ENCODE data around the gene OIT3.

Gene OIT3

DNA sequence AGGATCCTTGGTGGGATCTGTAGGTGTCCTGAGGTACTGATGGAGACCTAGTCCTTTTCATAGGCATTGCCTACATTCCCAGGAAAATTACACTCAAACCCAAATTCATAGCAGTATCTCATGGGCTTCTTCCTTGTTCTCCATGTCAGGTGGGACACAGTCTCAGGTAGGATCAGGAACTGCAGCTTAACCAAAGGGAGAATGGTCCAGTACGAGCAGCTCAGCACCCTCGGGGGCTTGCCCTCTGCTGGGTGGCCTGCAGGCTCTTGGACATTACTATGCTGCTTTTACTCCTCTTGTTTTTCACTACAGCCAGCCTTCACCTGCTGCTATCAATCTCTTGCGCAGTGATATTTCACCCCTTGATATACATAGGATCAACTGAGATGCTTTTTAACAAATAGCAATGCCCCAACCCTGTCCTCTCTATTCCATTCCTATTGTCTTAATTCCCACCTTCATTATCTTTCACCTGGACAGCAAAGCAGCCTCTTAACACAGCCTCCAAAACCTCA lies 32.5 kb downstream of the OIT3 start:
- no peaks in the 10 kb centered on the region for H3K36me3 ChIP-seq (ENCODE audit: control insufficient read depth in 1 of 2, insufficient read depth in 2 of 2, low read length in 2 of 2)
- H3K9me3 ChIP-seq (ENCODE audit: control insufficient read depth in 1 of 2, low read length in 2 of 2), result peaks cover 0 to 3% of the 10 kb centered on the region in 2 donors
- H3K27me3 ChIP-seq (ENCODE audit: low read depth, low read length), result no peaks in the 10 kb centered on the region
- H3K4me3 ChIP-seq (ENCODE audit: low read depth in 1 of 2, low read length in 2 of 2), result no peak overlapping the region
- H3K4me1 ChIP-seq (ENCODE audit: control insufficient read depth in 1 of 2, insufficient read depth in 2 of 2, low read length in 2 of 2), result no peaks in the 10 kb centered on the region
- H3K27ac ChIP-seq (ENCODE audit: low read length), result no peak overlapping the region

DNA sequence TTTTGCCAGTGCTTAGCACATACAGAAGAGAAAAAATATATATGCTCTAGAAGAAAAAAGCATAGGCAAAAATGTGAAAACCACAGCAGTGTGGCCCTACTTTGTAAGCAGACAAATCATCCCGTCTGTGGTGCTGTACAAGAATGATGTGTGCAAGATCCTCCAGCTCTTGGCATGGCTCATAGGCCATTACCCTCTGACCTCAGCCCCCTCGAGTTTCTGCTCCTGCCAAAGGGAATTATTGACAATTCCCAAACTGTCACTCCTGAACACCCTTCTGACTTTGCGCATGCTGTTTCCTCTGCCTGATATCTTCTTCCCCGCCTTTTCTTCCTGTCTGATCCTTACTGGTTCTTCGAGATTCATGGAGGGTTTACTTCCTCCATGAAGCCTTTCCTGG lies 33.9 kb downstream of the OIT3 start:
- H3K27me3 ChIP-seq (ENCODE audit: low read depth, low read length), result no peaks in the 10 kb centered on the region
- H3K4me1 ChIP-seq (ENCODE audit: control insufficient read depth in 1 of 2, insufficient read depth in 2 of 2, low read length in 2 of 2), result no peaks in the 10 kb centered on the region
- no peak overlapping the region for H3K27ac ChIP-seq (ENCODE audit: low read length)
- H3K9me3 ChIP-seq (ENCODE audit: control insufficient read depth in 1 of 2, low read length in 2 of 2), result no peaks in the 10 kb centered on the region
- H3K36me3 ChIP-seq (ENCODE audit: control insufficient read depth in 1 of 2, insufficient read depth in 2 of 2, low read length in 2 of 2), result no peaks in the 10 kb centered on the region
- no peak overlapping the region for H3K4me3 ChIP-seq (ENCODE audit: low read depth in 1 of 2, low read length in 2 of 2)

DNA sequence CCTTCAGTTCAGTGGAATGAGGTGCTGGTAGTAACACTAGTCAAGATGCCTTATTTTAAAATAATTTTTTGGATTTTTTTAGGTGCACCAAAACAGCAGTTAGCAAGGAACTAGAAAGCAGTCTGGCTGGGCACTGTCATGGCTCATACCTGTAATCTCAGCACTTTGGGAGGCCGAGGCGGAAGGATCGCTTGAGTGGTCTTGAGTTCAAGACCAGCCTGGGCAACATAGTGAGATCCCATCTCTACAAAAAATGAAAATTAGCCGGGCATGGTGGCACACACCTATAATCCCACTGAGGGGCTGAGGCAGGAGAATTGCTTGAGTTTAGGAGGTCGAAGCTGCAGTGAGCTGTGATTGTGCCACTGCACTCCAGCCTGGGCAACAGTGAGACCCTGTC lies 35.3 kb downstream of the OIT3 start:
- Histone ChIP-seq H3K27me3 (ENCODE audit: low read depth, low read length) (no peaks in the 10 kb centered on the region), H3K9me3 (ENCODE audit: control insufficient read depth in 1 of 2, low read length in 2 of 2) (no peaks in the 10 kb centered on the region), H3K4me3 (ENCODE audit: low read depth in 1 of 2, low read length in 2 of 2) (no peak overlapping the region), H3K36me3 (ENCODE audit: control insufficient read depth in 1 of 2, insufficient read depth in 2 of 2, low read length in 2 of 2) (no peaks in the 10 kb centered on the region), H3K27ac (ENCODE audit: low read length) (no peak overlapping the region), H3K4me1 (ENCODE audit: control insufficient read depth in 1 of 2, insufficient read depth in 2 of 2, low read length in 2 of 2) (no peaks in the 10 kb centered on the region)

DNA sequence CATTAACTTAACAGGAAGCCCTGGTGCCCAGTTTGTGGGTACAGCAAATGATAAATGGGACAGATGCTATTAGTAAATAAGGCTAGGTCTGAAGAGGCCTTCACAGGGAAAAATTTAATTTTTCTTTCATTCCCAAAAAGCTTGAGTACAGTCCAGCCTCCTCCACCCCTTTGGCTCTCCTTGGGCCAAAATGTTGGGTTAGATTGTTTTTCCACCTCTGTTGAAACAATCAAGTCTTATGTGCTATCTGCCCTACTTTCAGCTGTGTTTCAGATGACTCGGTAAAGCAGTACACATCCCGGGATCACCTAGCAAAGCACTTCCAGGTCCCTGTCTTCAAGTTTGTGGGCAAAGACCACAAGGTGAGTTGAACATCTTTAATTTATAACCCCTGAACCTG lies 36.7 kb downstream of the OIT3 start:
- Histone ChIP-seq H3K27me3 (ENCODE audit: low read depth, low read length) (no peaks in the 10 kb centered on the region), H3K36me3 (ENCODE audit: control insufficient read depth in 1 of 2, insufficient read depth in 2 of 2, low read length in 2 of 2) (no peaks in the 10 kb centered on the region), H3K4me1 (ENCODE audit: control insufficient read depth in 1 of 2, insufficient read depth in 2 of 2, low read length in 2 of 2) (no peaks in the 10 kb centered on the region), H3K9me3 (ENCODE audit: control insufficient read depth in 1 of 2, low read length in 2 of 2) (no peaks in the 10 kb centered on the region), H3K4me3 (ENCODE audit: low read depth in 1 of 2, low read length in 2 of 2) (no peak overlapping the region), H3K27ac (ENCODE audit: low read length) (no peak overlapping the region)

DNA sequence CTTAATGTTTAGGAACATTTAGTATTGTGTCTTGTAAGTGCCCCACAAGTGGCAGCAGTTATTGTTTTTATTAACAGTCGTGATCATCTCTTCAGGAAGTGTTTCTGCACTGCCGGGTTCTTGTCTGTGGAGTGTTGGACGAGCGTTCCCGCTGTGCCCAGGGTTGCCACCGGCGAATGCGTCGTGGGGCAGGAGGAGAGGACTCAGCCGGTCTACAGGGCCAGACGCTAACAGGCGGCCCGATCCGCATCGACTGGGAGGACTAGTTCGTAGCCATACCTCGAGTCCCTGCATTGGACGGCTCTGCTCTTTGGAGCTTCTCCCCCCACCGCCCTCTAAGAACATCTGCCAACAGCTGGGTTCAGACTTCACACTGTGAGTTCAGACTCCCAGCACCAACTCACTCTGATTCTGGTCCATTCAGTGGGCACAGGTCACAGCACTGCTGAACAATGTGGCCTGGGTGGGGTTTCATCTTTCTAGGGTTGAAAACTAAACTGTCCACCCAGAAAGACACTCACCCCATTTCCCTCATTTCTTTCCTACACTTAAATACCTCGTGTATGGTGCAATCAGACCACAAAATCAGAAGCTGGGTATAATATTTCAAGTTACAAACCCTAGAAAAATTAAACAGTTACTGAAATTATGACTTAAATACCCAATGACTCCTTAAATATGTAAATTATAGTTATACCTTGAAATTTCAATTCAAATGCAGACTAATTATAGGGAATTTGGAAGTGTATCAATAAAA lies 38.9 kb downstream of the OIT3 start:
- Histone ChIP-seq H3K36me3 (ENCODE audit: control insufficient read depth in 1 of 2, insufficient read depth in 2 of 2, low read length in 2 of 2) (no peaks in the 10 kb centered on the region), H3K4me1 (ENCODE audit: control insufficient read depth in 1 of 2, insufficient read depth in 2 of 2, low read length in 2 of 2) (no peaks in the 10 kb centered on the region), H3K27me3 (ENCODE audit: low read depth, low read length) (no peaks in the 10 kb centered on the region), H3K9me3 (ENCODE audit: control insufficient read depth in 1 of 2, low read length in 2 of 2) (no peaks in the 10 kb centered on the region), H3K4me3 (ENCODE audit: low read depth in 1 of 2, low read length in 2 of 2) (no peak overlapping the region), H3K27ac (ENCODE audit: low read length) (no peak overlapping the region)

DNA sequence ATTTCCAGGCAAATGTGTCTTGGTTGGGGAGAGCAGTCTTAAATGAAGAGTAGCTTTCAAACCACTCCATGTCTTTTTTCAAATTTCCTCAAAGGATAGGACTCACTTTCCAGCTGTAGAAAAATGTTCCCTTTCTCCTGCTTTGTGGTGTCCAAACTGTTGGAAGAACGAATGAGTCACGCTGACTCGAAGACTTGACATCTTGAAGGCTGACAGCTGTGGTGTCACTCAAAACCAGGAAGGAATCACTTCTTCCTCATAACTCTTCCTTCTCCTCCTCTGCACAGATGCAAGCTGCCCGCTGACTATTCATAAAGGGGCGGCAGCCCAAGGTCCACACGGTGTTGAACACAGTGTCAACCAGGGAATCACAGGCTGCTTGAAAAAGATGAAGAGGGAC lies 41.8 kb downstream of the OIT3 start:
- Histone ChIP-seq H3K36me3 (ENCODE audit: control insufficient read depth in 1 of 2, insufficient read depth in 2 of 2, low read length in 2 of 2) (no peaks in the 10 kb centered on the region), H3K27ac (ENCODE audit: low read length) (no peak overlapping the region), H3K9me3 (ENCODE audit: control insufficient read depth in 1 of 2, low read length in 2 of 2) (no peaks in the 10 kb centered on the region), H3K4me1 (ENCODE audit: control insufficient read depth in 1 of 2, insufficient read depth in 2 of 2, low read length in 2 of 2) (no peaks in the 10 kb centered on the region), H3K27me3 (ENCODE audit: low read depth, low read length) (no peaks in the 10 kb centered on the region), H3K4me3 (ENCODE audit: low read depth in 1 of 2, low read length in 2 of 2) (no peak overlapping the region)

DNA sequence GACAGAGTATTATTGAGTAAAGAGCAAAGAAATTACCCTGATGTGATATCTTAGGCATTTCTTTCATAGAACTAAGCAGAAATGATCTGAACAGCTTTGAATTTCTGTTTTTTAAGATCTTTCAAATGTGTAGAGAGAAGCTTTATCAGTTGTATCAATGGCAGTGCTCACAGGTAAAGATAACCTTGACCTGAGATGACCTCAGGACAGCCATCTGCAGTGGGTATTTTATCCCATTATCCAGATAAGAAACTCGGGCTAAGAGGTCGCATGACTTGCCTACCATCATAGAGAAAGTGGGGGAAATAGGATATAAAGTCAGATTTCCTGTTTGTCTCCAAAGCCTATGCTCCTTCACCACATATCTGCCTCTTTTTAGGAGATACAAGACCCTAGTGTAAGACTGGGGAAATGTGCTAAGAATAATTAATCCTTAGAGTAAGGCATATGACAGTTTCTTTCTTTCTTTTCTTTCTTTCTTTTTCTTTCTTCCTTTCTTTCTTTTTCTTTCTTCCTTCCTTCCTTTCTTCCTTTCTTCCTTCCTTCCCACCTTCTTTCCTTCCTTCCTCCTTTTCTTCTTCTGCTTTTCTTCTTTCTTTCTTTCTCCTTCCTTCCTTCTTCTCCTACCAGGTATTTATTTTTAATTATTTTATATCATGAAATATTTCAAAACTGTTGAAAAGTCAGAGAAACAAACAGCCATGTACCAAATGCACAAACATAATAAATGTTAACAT lies 50.1 kb downstream of the OIT3 start:
- Histone ChIP-seq H3K4me1 (ENCODE audit: control insufficient read depth in 1 of 2, insufficient read depth in 2 of 2, low read length in 2 of 2) (no peaks in the 10 kb centered on the region), H3K27me3 (ENCODE audit: low read depth, low read length) (no peaks in the 10 kb centered on the region), H3K9me3 (ENCODE audit: control insufficient read depth in 1 of 2, low read length in 2 of 2) (no peaks in the 10 kb centered on the region), H3K4me3 (ENCODE audit: low read depth in 1 of 2, low read length in 2 of 2) (no peak overlapping the region), H3K36me3 (ENCODE audit: control insufficient read depth in 1 of 2, insufficient read depth in 2 of 2, low read length in 2 of 2) (no peaks in the 10 kb centered on the region), H3K27ac (ENCODE audit: low read length) (no peak overlapping the region)

DNA sequence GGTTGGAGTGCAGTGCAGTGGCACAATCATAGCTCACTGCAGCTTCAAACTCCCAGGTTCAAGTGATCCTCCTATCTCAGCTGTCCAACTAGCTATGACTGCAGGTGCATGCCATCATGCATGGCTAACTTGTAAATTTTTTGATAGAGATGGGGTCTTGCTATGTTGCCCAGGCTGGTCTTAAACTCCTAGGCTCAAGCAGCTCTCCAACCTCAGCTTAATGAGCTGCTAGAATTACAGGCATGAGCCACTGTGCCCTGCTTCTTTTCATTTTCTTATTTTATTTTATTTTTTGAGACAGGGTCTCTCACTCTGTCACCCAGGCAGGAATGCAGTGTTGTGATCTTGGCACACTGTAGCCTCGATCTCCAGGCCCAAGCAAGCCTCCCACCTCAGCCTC lies 53.4 kb downstream of the OIT3 start:
- H3K4me1 ChIP-seq (ENCODE audit: control insufficient read depth in 1 of 2, insufficient read depth in 2 of 2, low read length in 2 of 2), result no peaks in the 10 kb centered on the region
- no peaks in the 10 kb centered on the region for H3K27me3 ChIP-seq (ENCODE audit: low read depth, low read length)
- H3K27ac ChIP-seq (ENCODE audit: low read length), result no peak overlapping the region
- no peaks in the 10 kb centered on the region for H3K9me3 ChIP-seq (ENCODE audit: control insufficient read depth in 1 of 2, low read length in 2 of 2)
- H3K4me3 ChIP-seq (ENCODE audit: low read depth in 1 of 2, low read length in 2 of 2), result no peak overlapping the region
- no peaks in the 10 kb centered on the region for H3K36me3 ChIP-seq (ENCODE audit: control insufficient read depth in 1 of 2, insufficient read depth in 2 of 2, low read length in 2 of 2)

DNA sequence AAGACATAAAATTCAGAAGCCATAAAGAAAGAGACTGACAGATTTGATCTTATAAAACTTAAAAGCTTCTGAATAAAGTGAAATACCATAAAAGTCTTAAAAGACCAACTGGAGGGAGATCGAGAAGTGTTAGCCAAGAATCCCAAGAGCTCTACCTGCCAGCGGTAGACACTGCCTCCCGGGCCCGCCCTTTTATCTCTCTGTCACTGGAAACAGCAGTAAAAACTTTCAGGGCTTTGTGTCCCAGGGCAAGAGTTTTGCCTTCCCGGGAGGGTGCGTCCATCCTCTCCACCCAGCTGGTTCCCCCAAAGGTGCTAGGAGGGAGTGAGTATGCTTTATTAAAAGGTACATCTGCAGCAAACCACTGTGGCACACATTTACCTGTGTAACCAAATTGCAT lies 55.2 kb downstream of the OIT3 start:
- Histone ChIP-seq H3K27ac (ENCODE audit: low read length) (no peak overlapping the region), H3K36me3 (ENCODE audit: control insufficient read depth in 1 of 2, insufficient read depth in 2 of 2, low read length in 2 of 2) (no peaks in the 10 kb centered on the region), H3K9me3 (ENCODE audit: control insufficient read depth in 1 of 2, low read length in 2 of 2) (no peaks in the 10 kb centered on the region), H3K4me1 (ENCODE audit: control insufficient read depth in 1 of 2, insufficient read depth in 2 of 2, low read length in 2 of 2) (no peaks in the 10 kb centered on the region), H3K27me3 (ENCODE audit: low read depth, low read length) (no peaks in the 10 kb centered on the region), H3K4me3 (ENCODE audit: low read depth in 1 of 2, low read length in 2 of 2) (no peak overlapping the region)

DNA sequence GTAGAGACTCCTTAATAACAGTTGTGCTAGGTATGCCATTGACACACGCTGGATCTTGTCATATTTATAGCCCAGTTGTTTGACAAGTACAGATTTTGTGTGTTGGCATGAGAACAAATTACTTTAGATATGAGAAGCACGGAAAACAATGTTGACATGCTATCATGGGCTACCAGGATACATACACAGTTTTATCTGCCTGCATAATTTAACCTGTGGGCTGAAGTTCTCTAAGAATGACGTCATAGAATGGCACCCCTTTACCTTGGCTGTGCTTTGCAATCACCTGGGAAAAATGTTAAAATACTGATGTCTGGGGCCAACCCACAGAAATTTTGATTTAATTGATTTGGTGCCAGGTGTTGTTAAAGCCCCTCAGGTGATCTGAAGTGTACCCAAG lies 58.2 kb downstream of the OIT3 start:
- no peaks in the 10 kb centered on the region for H3K9me3 ChIP-seq (ENCODE audit: control insufficient read depth in 1 of 2, low read length in 2 of 2)
- no peaks in the 10 kb centered on the region for H3K4me1 ChIP-seq (ENCODE audit: control insufficient read depth in 1 of 2, insufficient read depth in 2 of 2, low read length in 2 of 2)
- H3K27ac ChIP-seq (ENCODE audit: low read length), result no peak overlapping the region
- no peaks in the 10 kb centered on the region for H3K36me3 ChIP-seq (ENCODE audit: control insufficient read depth in 1 of 2, insufficient read depth in 2 of 2, low read length in 2 of 2)
- H3K4me3 ChIP-seq (ENCODE audit: low read depth in 1 of 2, low read length in 2 of 2), result no peak overlapping the region
- H3K27me3 ChIP-seq (ENCODE audit: low read depth, low read length), result no peaks in the 10 kb centered on the region

DNA sequence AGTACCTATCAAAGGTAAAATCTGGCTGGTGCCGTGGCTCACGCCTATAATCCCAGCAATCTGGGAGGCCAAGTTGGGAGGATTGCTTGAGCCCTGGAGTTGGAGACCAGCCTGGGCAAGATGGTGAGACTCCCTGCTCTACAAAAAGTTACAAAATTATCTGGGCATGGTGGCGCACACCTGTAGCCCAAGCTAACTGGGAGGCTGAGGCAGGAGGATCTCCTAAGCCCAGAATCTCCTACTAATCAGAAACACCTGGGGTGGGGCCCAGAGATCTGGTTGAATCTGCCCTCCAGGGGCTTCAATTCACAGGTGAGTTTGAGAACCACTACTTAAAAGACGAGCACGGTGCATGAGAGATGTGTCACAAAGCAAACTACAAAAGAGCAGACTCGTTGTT lies 58.6 kb downstream of the OIT3 start:
- Histone ChIP-seq H3K9me3 (ENCODE audit: control insufficient read depth in 1 of 2, low read length in 2 of 2) (no peaks in the 10 kb centered on the region), H3K27ac (ENCODE audit: low read length) (no peak overlapping the region), H3K27me3 (ENCODE audit: low read depth, low read length) (no peaks in the 10 kb centered on the region), H3K4me3 (ENCODE audit: low read depth in 1 of 2, low read length in 2 of 2) (no peak overlapping the region), H3K36me3 (ENCODE audit: control insufficient read depth in 1 of 2, insufficient read depth in 2 of 2, low read length in 2 of 2) (no peaks in the 10 kb centered on the region), H3K4me1 (ENCODE audit: control insufficient read depth in 1 of 2, insufficient read depth in 2 of 2, low read length in 2 of 2) (no peaks in the 10 kb centered on the region)
